IMR-90 (cell line): ENCODE results near the gene LMX1A. TPM values are rescaled to one million over a fixed set of nuclear protein-coding genes. Genes with fewer than 3 reads are reported as not detected.

Source experiments
- ATAC-seq: fragments of 200-7000 bp; cut with Tn5 transposase; 2 replicates; pipeline ENCODE4 v1.9.1; 2020; ENCODE audit warnings: low read depth, mild to moderate bottlenecking, moderate library complexity
- BruUV-seq: library from RNA; stranded (reverse); fragments of 400-500 nt; replicated peaks from 2 replicates; lab custom pipeline; 2021; lab: Mats Ljungman, UMichigan
- CTCF ChIA-PET: fragments of 300-600 bp; formaldehyde crosslinking; extraction: SDS; loops from one replicate; lab custom pipeline; 2021; ENCODE audit warnings: antibody characterized with exemption; lab: Yijun Ruan, JAX
- POLR2A ChIA-PET: fragments of 300-600 bp; sonication (Branson Sonifier 250); formaldehyde crosslinking; loops from one replicate; lab custom pipeline; 2022; ENCODE audit warnings: antibody characterized with exemption; ENCODE audit not compliant: unreplicated experiment; lab: Charles Lee
- DNase-seq: peaks from one replicate; pipeline ENCODE4 v3.0.0; 2013
- H2AFZ ChIP-seq: replicated peaks from 2 replicates; pipeline ENCODE3; 2013; ENCODE audit warnings: low read length, mild to moderate bottlenecking; ENCODE audit not compliant: poor library complexity
- H2AK5ac ChIP-seq: 2 replicates; pipeline ENCODE4 v1.6.1; 2013; ENCODE audit warnings: low read depth, low read length, inconsistent platforms
- H2AK9ac ChIP-seq: replicated peaks from 2 replicates; pipeline ENCODE3; 2013; ENCODE audit warnings: mild to moderate bottlenecking, low read depth, low read length, moderate library complexity; ENCODE audit not compliant: poor library complexity
- H2BK120ac ChIP-seq: 2 replicates; pipeline ENCODE4 v1.6.1; 2013; ENCODE audit warnings: low read depth, low read length, inconsistent platforms
- H2BK15ac ChIP-seq: 3 replicates; pipeline ENCODE4 v1.6.1; 2013; ENCODE audit warnings: low read depth, low read length, inconsistent platforms
- H2BK20ac ChIP-seq: 2 replicates; pipeline ENCODE4 v1.6.1; 2013; ENCODE audit warnings: low read depth, mild to moderate bottlenecking, inconsistent platforms, low read length, moderate library complexity
- H2BK5ac ChIP-seq: 2 replicates; pipeline ENCODE4 v1.6.1; 2013; ENCODE audit warnings: mild to moderate bottlenecking, low read depth, low read length, inconsistent platforms; ENCODE audit not compliant: poor library complexity, severe bottlenecking
- H3K14ac ChIP-seq: replicated peaks from 2 replicates; pipeline ENCODE4 v1.6.1; 2013; ENCODE audit warnings: low read depth, low read length, inconsistent platforms
- H3K18ac ChIP-seq: 2 replicates; pipeline ENCODE4 v1.6.1; 2013; ENCODE audit warnings: low read depth, low read length, control low read depth
- H3K23ac ChIP-seq: 2 replicates; pipeline ENCODE4 v1.6.1; 2013; ENCODE audit warnings: low read depth, low read length, inconsistent platforms
- H3K27ac ChIP-seq: 2 replicates; pipeline ENCODE4 v1.5.1; 2013; ENCODE audit warnings: mild to moderate bottlenecking, control low read depth, low read length; ENCODE audit not compliant: insufficient read depth
- H3K27me3 ChIP-seq: 2 replicates; pipeline ENCODE4 v1.6.1; 2013; ENCODE audit warnings: low read length; ENCODE audit not compliant: control insufficient read depth, insufficient read depth
- H3K36me3 ChIP-seq: 2 replicates; pipeline ENCODE4 v1.6.1; 2013; ENCODE audit warnings: low read length, mixed read lengths; ENCODE audit not compliant: control insufficient read depth, insufficient read depth
- H3K4ac ChIP-seq: 2 replicates; pipeline ENCODE4 v1.6.1; 2013; ENCODE audit warnings: low read depth, low read length, inconsistent platforms
- H3K4me1 ChIP-seq: 2 replicates; pipeline ENCODE4 v1.6.1; 2013; ENCODE audit warnings: low read length, mixed read lengths; ENCODE audit not compliant: control insufficient read depth, insufficient read depth
- H3K4me2 ChIP-seq: 2 replicates; pipeline ENCODE4 v1.6.1; 2013; ENCODE audit warnings: low read depth, mild to moderate bottlenecking, control low read depth, low read length, moderate library complexity
- H3K4me3 ChIP-seq: 2 replicates; pipeline ENCODE4 v1.5.1; 2013; ENCODE audit warnings: low read depth, mild to moderate bottlenecking, control low read depth, low read length, moderate library complexity; ENCODE audit not compliant: insufficient read depth
- H3K56ac ChIP-seq: 2 replicates; pipeline ENCODE4 v1.6.1; 2013; ENCODE audit warnings: low read length, inconsistent platforms; ENCODE audit not compliant: insufficient read depth; ENCODE audit errors: extremely low read depth
- H3K79me1 ChIP-seq, 2 experiments: 2 replicates each; pipeline ENCODE4 v1.6.1; 2013; ENCODE audit warnings: low read length in 2 of 2, inconsistent platforms in 1 of 2, low read depth in 1 of 2
- H3K9ac ChIP-seq: 2 replicates; pipeline ENCODE4 v1.6.1; 2013; ENCODE audit warnings: low read depth, low read length, control low read depth
- H3K9me1 ChIP-seq: 2 replicates; pipeline ENCODE4 v1.6.1; 2013; ENCODE audit warnings: low read length, inconsistent platforms; ENCODE audit not compliant: insufficient read depth
- H3K9me3 ChIP-seq: 2 replicates; pipeline ENCODE4 v1.6.1; 2013; ENCODE audit warnings: low read length; ENCODE audit not compliant: control insufficient read depth, insufficient read depth
- H4K20me1 ChIP-seq: 2 replicates; pipeline ENCODE4 v1.6.1; 2013; ENCODE audit warnings: low read length, inconsistent platforms; ENCODE audit not compliant: insufficient read depth
- H4K5ac ChIP-seq: 2 replicates; pipeline ENCODE4 v1.6.1; 2013; ENCODE audit warnings: mild to moderate bottlenecking, low read depth, low read length, control low read depth
- H4K8ac ChIP-seq, 2 experiments: 2 replicates each; pipeline ENCODE4 v1.6.1; 2013; ENCODE audit warnings: low read depth in 2 of 2, low read length in 2 of 2, control low read depth in 1 of 2, inconsistent platforms in 1 of 2
- H4K91ac ChIP-seq: 2 replicates; pipeline ENCODE4 v1.6.1; 2013; ENCODE audit warnings: low read depth, low read length, inconsistent platforms; ENCODE audit not compliant: insufficient read depth
- CHD1 ChIP-seq: IDR thresholded peaks from 2 replicates; pipeline ENCODE4 v1.6.1; 2012; ENCODE audit warnings: low read depth, low read length, improper control_type of control experiment
- RAD21 ChIP-seq: IDR thresholded peaks from 2 replicates; pipeline ENCODE4 v1.6.1; 2012; ENCODE audit warnings: low read length, improper control_type of control experiment
- WGBS, 2 experiments: methylation state at CpG; one replicate each; pipeline versions ENCODE4 v1.1.5 to v1.1.7; 2013; ENCODE audit warnings: missing lambda C conversion rate in 2 of 2; ENCODE audit not compliant: insufficient read length in 1 of 2; ENCODE audit errors: extremely low coverage in 2 of 2; 5-methylcytosine and 5-hydroxymethylcytosine counted together
- dilution Hi-C: fragments of 300-500 bp; cut with HindIII; formaldehyde crosslinking; loops from one replicate; pipeline ENCODE4 v1.14.3; 2018; ENCODE audit warnings: low sequenced_read_pairs; ENCODE audit not compliant: unreplicated experiment
- in situ Hi-C: fragments of 300-500 bp; cut with MboI; formaldehyde crosslinking; loops from 3 replicates; pipeline ENCODE4 v1.14.3; 2019; ENCODE audit warnings: low sequenced_read_pairs, inconsistent platforms, mixed read lengths
- intact Hi-C: fragments of 100-400 bp; cut with micrococcal nuclease; formaldehyde crosslinking; loops from 2 replicates; pipeline ENCODE4 v1.10.0; 2022
- polyA plus RNA-seq, 3 experiments: library from polyadenylated mRNA; depleted of rRNA; stranded (reverse); fragments of >200 nt; gene quantifications; 2 replicates each; pipeline ENCODE4 v1.2.3, GENCODE V29; 2012; ENCODE audit warnings: low replicate concordance in 1 of 3
- total RNA-seq: library from RNA; depleted of rRNA; stranded (reverse); fragments of >200 nt; gene quantifications from 2 replicates; pipeline ENCODE4 v1.2.3, GENCODE V29; 2012
- TF ChIP-seq, protein P1 (sequence below): fragments of 150-350 bp; IDR thresholded peaks from 2 replicates; pipeline ENCODE4 v1.6.1; 2017; ENCODE audit warnings: mild to moderate bottlenecking, antibody characterized with exemption, low read length, low read depth

LMX1A gene
- total and polyA plus RNA-seq, 2 of the 4 experiments (the other 2 are of a cell fraction) = not detected

DNA sequence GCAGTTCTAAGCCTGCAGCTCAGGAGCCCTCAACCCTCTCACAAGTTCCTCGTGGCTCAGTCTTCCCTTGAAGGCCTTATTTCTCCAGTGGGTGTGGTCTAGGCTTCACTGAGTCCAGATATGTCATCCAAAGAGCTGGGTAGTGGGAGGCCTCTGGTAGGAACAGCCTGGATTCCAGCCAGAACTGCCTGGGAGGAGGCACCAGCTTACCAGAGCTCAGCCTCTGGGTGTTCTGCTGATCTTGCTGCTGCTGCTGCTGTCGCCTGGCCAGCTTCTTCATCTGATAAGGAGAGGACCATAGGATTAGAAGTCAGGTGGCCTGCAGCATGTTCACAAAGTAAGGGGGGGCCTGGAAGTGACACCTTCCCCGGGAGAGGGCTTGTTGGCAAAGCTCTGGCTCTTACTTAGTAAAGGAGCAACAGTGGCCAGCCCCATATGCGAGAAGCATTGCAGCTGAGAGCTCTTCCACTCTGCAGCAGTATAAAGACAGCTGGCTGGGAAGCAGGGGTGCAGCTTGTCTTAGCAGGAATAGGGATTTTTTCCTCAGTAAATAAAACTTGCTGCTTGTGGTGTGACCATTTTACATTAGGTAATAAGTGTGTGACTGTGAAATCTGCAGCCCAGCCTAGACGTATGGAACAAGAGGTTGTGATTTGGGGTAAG is 148.5 kb downstream of the LMX1A start:
- no peaks in the 10 kb centered on the region for H3K4me1 ChIP-seq
- no peak overlapping the region for H2AK5ac ChIP-seq
- no peak overlapping the region for H2BK120ac ChIP-seq
- H3K14ac ChIP-seq = no peak overlapping the region
- H2BK15ac ChIP-seq = no peak overlapping the region
- DNase-seq (no peak), ATAC-seq (no peak)
- H3K27me3 ChIP-seq = no peaks in the 10 kb centered on the region
- H3K23ac ChIP-seq = no peak overlapping the region
- no peak overlapping the region for H3K4ac ChIP-seq
- ChIA-PET POLR2A (no interaction called here), CTCF (no interaction called here)
- no TSS peak for BruUV-seq
- no peak overlapping the region for H2BK5ac ChIP-seq
- in situ Hi-C loops = no loop called here
- H3K4me3 ChIP-seq = no peak overlapping the region
- WGBS, 2 experiments = 0% methylated on average over 1 of the region's 5 CpGs; no CpG with 5 or more reads in 1 of the 2 experiments
- no peak overlapping the region for H4K5ac ChIP-seq
- H2AK9ac ChIP-seq = no peak overlapping the region
- no peaks in the 10 kb centered on the region for H3K9me1 ChIP-seq
- no peak overlapping the region for H3K27ac ChIP-seq
- no peak overlapping the region for H2AFZ ChIP-seq
- no peaks in the 10 kb centered on the region for H3K9me3 ChIP-seq
- no peak overlapping the region for H3K4me2 ChIP-seq
- intact Hi-C loops = no loop called here
- TF ChIP-seq, protein P1, sequence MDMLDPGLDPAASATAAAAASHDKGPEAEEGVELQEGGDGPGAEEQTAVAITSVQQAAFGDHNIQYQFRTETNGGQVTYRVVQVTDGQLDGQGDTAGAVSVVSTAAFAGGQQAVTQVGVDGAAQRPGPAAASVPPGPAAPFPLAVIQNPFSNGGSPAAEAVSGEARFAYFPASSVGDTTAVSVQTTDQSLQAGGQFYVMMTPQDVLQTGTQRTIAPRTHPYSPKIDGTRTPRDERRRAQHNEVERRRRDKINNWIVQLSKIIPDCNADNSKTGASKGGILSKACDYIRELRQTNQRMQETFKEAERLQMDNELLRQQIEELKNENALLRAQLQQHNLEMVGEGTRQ = no peak
- no peak for TF ChIP-seq CHD1
- TF ChIP-seq RAD21 = no peak
- dilution Hi-C loops = no loop called here
- no peaks in the 10 kb centered on the region for H4K20me1 ChIP-seq
- no peak overlapping the region for H3K18ac ChIP-seq
- no peak overlapping the region for H3K9ac ChIP-seq
- H3K56ac ChIP-seq = no peak overlapping the region
- H4K91ac ChIP-seq = no peak overlapping the region
- no peaks in the 10 kb centered on the region for H3K36me3 ChIP-seq
- no peak overlapping the region for H2BK20ac ChIP-seq
- H3K79me1 ChIP-seq = no peaks in the 10 kb centered on the region
- no peak overlapping the region for H4K8ac ChIP-seq
